Lung (tissue), 12 donors: ENCODE data around the gene LLGL1. TPM values are rescaled to one million over a fixed set of nuclear protein-coding genes. Genes with fewer than 3 reads are reported as not detected.

Experiments
- ATAC-seq: fragments of 200-7000 bp; cut with Tn5 transposase; one replicate; pipeline ENCODE4 v1.9.1; 2020; ENCODE audit warnings: moderate number of reproducible peaks; ENCODE audit not compliant: insufficient read depth, low FRiP score
- DNase-seq, 3 donors: peaks; one replicate each; pipeline ENCODE4 v3.0.0-alpha.2; 2013 to 2017
- H3K27ac ChIP-seq, 2 donors: one replicate each; pipeline ENCODE4 v1.5.1; 2013; ENCODE audit warnings: mild to moderate bottlenecking in 2 of 2, moderate library complexity in 2 of 2, control low read depth in 1 of 2, inconsistent platforms in 1 of 2, low read depth in 1 of 2, low read length in 1 of 2
- H3K27me3 ChIP-seq, 3 donors: one replicate each; pipeline ENCODE4 v1.5.1; 2013; ENCODE audit warnings: low read length in 2 of 3; ENCODE audit not compliant: control insufficient read depth in 3 of 3, insufficient read depth in 3 of 3
- H3K36me3 ChIP-seq, 4 donors: one replicate each; pipeline ENCODE4 v1.5.1; 2013; ENCODE audit warnings: low read length in 4 of 4, mild to moderate bottlenecking in 1 of 4, moderate library complexity in 1 of 4; ENCODE audit not compliant: control insufficient read depth in 4 of 4, insufficient read depth in 4 of 4
- H3K4me1 ChIP-seq, 5 donors: one replicate each; pipeline ENCODE4 v1.5.1; 2013; ENCODE audit warnings: low read length in 5 of 5, mild to moderate bottlenecking in 2 of 5, moderate library complexity in 1 of 5; ENCODE audit not compliant: control insufficient read depth in 5 of 5, insufficient read depth in 5 of 5
- H3K4me3 ChIP-seq: one replicate; pipeline ENCODE4 v1.5.1; 2013; ENCODE audit warnings: mild to moderate bottlenecking, control low read depth, moderate library complexity
- H3K9ac ChIP-seq, 2 donors: one replicate each; pipeline ENCODE4 v1.5.1; 2013; ENCODE audit warnings: low read length in 2 of 2, control low read depth in 1 of 2; ENCODE audit not compliant: insufficient read depth in 1 of 2
- H3K9me3 ChIP-seq, 4 donors: one replicate each; pipeline ENCODE4 v1.5.1; 2013; ENCODE audit warnings: low read length in 3 of 4, mild to moderate bottlenecking in 1 of 4, moderate library complexity in 1 of 4; ENCODE audit not compliant: control insufficient read depth in 4 of 4, insufficient read depth in 3 of 4
- WGBS, 2 donors: extraction: QIAGEN DNeasy Blood & Tissue Kit; methylation state at CpG; one replicate each; pipeline ENCODE4 v1.1.7; 2013; 5-methylcytosine and 5-hydroxymethylcytosine counted together
- polyA plus RNA-seq, 2 donors: library from polyadenylated mRNA; stranded (reverse); fragments of 200-250 nt; gene quantifications; one replicate each; pipeline ENCODE4 v1.2.1, GENCODE V29; 2013
- total RNA-seq, 2 donors: library from RNA; depleted of rRNA in 1 of 2; stranded (reverse); fragments of >200 nt in 1 of 2; gene quantifications; one replicate each; pipeline ENCODE4 v1.2.1, GENCODE V29; 2014 to 2021
- TF ChIP-seq, protein P1 (sequence below): IDR thresholded peaks from 2 replicates; pipeline ENCODE4 v1.5.1; 2012; ENCODE audit warnings: mild to moderate bottlenecking; ENCODE audit errors: control extremely low read depth, extremely low read depth
- donor health status: control.
- donor health status: control.
- donor health status: Bipolar disorder and iron deficiency.
- donor health status: healthy.
- donor health status: DM: yes; HTN: yes; CAD: no.

Gene LLGL1
- total and polyA plus RNA-seq, 4 donors: 7.1 to 21.8 (median 12.1) TPM

DNA sequence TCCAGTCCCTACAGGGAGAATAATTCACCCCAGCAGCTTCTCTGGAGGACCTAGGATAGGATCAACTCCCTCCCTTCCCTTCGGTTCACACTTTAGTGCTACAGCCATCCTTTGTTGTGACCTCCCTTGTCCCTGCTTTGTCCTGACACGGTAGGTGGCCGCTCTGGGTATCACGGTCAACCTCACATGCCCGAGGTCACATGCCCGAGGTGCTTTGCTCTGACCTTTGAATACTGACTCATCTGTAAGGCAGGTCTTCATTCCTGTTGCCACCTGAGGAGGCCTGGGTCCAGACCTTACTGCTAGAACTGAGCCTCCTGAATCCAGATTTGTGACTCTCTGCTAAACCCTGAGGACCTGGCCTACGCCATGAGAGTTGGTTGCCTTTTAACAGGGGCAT, 22.1 kb upstream of the LLGL1 start:
- H3K9ac ChIP-seq: no peak overlapping the region
- TF ChIP-seq, protein P1, sequence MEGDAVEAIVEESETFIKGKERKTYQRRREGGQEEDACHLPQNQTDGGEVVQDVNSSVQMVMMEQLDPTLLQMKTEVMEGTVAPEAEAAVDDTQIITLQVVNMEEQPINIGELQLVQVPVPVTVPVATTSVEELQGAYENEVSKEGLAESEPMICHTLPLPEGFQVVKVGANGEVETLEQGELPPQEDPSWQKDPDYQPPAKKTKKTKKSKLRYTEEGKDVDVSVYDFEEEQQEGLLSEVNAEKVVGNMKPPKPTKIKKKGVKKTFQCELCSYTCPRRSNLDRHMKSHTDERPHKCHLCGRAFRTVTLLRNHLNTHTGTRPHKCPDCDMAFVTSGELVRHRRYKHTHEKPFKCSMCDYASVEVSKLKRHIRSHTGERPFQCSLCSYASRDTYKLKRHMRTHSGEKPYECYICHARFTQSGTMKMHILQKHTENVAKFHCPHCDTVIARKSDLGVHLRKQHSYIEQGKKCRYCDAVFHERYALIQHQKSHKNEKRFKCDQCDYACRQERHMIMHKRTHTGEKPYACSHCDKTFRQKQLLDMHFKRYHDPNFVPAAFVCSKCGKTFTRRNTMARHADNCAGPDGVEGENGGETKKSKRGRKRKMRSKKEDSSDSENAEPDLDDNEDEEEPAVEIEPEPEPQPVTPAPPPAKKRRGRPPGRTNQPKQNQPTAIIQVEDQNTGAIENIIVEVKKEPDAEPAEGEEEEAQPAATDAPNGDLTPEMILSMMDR: no peak
- H3K27ac ChIP-seq: no peak overlapping the region
- H3K36me3 ChIP-seq: peaks cover 4 to 43% (median 27%) of the 10 kb centered on the region in 4 donors
- no peaks in the 10 kb centered on the region for H3K9me3 ChIP-seq
- WGBS, 2 donors: 85 to 87% methylated on average over 7 of the region's 7 CpGs
- peaks cover 0 to 3% (median 0%) of the 10 kb centered on the region in 5 donors for H3K4me1 ChIP-seq
- no peak for ATAC-seq
- no peak for DNase-seq
- H3K4me3 ChIP-seq: no peak overlapping the region
- H3K27me3 ChIP-seq: no peaks in the 10 kb centered on the region

DNA sequence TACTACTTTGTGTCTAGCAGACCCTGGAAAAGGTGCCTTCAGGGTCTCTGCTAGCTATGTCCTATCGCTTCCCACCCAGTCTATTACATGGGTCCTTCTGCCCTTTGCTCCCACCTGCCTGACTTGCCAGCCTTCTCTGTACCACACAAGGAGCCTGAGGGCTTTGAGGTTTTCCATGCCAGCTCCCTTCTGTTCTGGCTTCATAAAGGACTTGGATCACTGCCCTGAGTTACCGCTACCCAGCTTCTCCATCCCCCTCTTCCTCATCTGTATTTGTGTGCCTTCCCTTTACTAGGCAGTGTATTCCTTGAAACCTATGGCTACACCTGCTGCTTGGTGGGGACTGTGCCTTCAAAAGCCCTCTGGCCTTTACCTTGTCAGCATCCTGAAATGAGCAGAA, 19.6 kb upstream of the LLGL1 start:
- Histone ChIP-seq H3K36me3 (peaks cover 8 to 60% (median 31%) of the 10 kb centered on the region in 4 donors), H3K9me3 (no peaks in the 10 kb centered on the region), H3K4me3 (no peak overlapping the region), H3K9ac (no peak overlapping the region), H3K27me3 (no peaks in the 10 kb centered on the region), H3K4me1 (no peaks in the 10 kb centered on the region), H3K27ac (no peak overlapping the region)
- TF ChIP-seq, protein P1: no peak
- ATAC-seq (no peak), DNase-seq (no peak)
- WGBS, 2 donors: 88 to 95% methylated on average over 2 of the region's 2 CpGs

DNA sequence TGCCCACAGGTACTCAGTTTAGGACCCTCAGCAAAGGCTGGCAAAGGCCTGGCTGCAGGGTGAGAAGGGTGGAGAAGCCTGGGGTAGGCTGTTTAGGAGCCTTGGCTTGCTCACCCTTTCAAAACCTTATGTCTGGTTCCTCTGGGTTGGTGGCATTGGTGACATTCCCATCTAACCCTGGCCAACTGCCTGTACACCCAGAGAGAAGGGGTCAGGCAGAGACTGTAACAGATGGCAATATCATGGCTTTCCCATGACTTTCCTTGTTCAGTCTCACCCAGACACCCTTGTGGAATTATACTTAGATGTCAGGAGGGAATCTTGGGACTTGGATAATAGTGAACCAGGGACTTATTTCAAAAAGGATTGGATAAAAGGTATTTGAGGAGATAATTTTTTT, 18.5 kb upstream of the LLGL1 start:
- TF ChIP-seq, protein P1: no peak
- H3K4me3 ChIP-seq: no peak overlapping the region
- peaks cover 9 to 63% (median 31%) of the 10 kb centered on the region in 4 donors for H3K36me3 ChIP-seq
- H3K9ac ChIP-seq: no peak overlapping the region
- ATAC-seq: no peak
- no peaks in the 10 kb centered on the region for H3K4me1 ChIP-seq
- DNase-seq: no peak
- H3K9me3 ChIP-seq: no peaks in the 10 kb centered on the region
- H3K27me3 ChIP-seq: no peaks in the 10 kb centered on the region
- H3K27ac ChIP-seq: no peak overlapping the region

DNA sequence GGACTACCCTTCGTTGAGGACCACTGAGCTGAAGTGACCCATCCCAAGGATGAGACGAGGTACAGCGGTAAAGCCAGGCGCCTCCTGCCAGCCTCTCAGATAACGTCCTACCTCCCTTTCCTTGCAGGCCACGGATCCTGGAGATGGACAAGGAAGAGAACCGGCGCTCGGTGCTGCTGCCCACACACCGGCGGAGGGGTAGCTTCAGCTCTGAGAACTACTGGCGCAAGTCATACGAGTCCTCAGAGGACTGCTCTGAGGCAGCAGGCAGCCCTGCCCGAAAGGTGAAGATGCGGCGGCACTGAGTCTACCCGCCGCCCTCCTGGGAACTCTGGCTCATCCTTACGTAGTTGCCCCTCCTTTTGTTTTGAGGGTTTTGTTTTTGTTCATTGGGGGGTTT, 17.3 kb upstream of the LLGL1 start:
- no peak for ATAC-seq
- no peak overlapping the region for H3K9ac ChIP-seq
- TF ChIP-seq, protein P1: no peak
- no peak for DNase-seq
- H3K27ac ChIP-seq: no peak overlapping the region
- no peak overlapping the region for H3K4me3 ChIP-seq
- H3K9me3 ChIP-seq: no peaks in the 10 kb centered on the region
- H3K4me1 ChIP-seq: no peaks in the 10 kb centered on the region
- WGBS, 2 donors: 93 to 94% methylated on average over 19 of the region's 19 CpGs
- H3K36me3 ChIP-seq: peaks cover 9 to 59% (median 31%) of the 10 kb centered on the region in 4 donors
- no peaks in the 10 kb centered on the region for H3K27me3 ChIP-seq
